Measurements from ENCODE around the gene PELI2. TPM values are rescaled to one million over a fixed set of nuclear protein-coding genes. Genes with fewer than 3 reads are reported as not detected.

The PELI2 gene
- total and polyA plus RNA-seq, 2 donors from 2014 or later = 5.2 to 27.6 TPM

DNA sequence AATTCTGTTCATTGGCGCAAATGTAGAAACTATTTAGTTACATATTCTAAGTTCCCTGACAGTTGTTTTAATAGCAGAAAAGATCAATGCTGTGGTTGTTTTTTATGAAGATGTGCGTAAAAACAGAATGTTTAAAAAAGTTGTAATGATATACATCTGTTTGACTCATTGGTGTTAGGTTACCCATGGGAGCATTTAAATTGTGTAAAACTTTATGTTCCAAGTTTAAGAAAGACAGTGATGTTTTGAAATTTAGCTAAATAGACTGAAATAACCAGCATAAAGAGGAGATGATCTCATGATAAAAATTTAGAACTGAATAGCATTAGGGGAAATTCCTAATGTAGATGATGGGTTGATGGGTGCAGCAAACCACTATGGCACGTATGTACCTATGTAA is 3.6 kb downstream of the PELI2 start:
- Histone ChIP-seq H3K27ac (ENCODE audit: low read depth in 2 of 2, low read length in 2 of 2) (no peak overlapping the region), H3K36me3 (ENCODE audit: control insufficient read depth in 2 of 3, insufficient read depth in 3 of 3, low read length in 3 of 3) (no peaks in the 10 kb centered on the region), H3K9ac (ENCODE audit: low read length in 3 of 3) (no peak overlapping the region), H3K9me3 (ENCODE audit: control insufficient read depth in 2 of 3, insufficient read depth in 1 of 3, low read length in 3 of 3) (no peaks in the 10 kb centered on the region), H3K4me1 (ENCODE audit: control insufficient read depth in 2 of 3, insufficient read depth in 2 of 3, low read depth in 1 of 3, low read length in 3 of 3) (peaks cover 3 to 19% (median 8%) of the 10 kb centered on the region in 3 donors), H3K27me3 (ENCODE audit: control insufficient read depth, insufficient read depth, low read length) (no peaks in the 10 kb centered on the region), H3K4me3 (ENCODE audit: low read length in 3 of 3) (no peak overlapping the region)
- intact Hi-C loops (cut with DNase I) = no loop called here
- TF ChIP-seq, protein P1, sequence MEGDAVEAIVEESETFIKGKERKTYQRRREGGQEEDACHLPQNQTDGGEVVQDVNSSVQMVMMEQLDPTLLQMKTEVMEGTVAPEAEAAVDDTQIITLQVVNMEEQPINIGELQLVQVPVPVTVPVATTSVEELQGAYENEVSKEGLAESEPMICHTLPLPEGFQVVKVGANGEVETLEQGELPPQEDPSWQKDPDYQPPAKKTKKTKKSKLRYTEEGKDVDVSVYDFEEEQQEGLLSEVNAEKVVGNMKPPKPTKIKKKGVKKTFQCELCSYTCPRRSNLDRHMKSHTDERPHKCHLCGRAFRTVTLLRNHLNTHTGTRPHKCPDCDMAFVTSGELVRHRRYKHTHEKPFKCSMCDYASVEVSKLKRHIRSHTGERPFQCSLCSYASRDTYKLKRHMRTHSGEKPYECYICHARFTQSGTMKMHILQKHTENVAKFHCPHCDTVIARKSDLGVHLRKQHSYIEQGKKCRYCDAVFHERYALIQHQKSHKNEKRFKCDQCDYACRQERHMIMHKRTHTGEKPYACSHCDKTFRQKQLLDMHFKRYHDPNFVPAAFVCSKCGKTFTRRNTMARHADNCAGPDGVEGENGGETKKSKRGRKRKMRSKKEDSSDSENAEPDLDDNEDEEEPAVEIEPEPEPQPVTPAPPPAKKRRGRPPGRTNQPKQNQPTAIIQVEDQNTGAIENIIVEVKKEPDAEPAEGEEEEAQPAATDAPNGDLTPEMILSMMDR (IDR thresholded peaks at IDR 0.05; ENCODE audit: borderline replicate concordance, extremely low read depth, insufficient read depth) = no peak
- no peak for FAIRE-seq
- DNase-seq = no peak

DNA sequence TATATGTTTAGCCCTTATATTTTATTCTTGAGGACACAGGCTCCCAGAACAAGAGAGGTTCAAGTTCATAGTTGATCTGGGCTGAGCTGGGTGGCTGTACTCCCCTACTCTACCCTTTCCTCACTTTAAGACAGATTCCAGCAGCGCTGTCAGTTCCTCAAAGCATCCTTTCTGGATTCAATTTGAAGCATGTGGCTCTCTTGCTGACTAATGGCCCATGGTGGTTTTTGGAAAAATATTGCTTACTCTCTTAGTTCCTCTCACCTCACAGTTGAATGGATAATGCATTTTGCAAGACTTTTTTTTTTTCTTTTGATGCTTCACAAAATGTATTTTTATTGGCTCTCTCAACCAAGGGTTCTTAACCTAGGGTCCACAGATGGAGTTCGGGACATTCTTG is 4.1 kb downstream of the PELI2 start:
- TF ChIP-seq, protein P1 (IDR thresholded peaks at IDR 0.05; ENCODE audit: borderline replicate concordance, extremely low read depth, insufficient read depth) = no peak
- Histone ChIP-seq H3K4me3 (ENCODE audit: low read length in 3 of 3) (no peak overlapping the region), H3K4me1 (ENCODE audit: control insufficient read depth in 2 of 3, insufficient read depth in 2 of 3, low read depth in 1 of 3, low read length in 3 of 3) (peaks cover under 1 to 19% (median 11%) of the 10 kb centered on the region in 3 donors), H3K27me3 (ENCODE audit: control insufficient read depth, insufficient read depth, low read length) (no peaks in the 10 kb centered on the region), H3K27ac (ENCODE audit: low read depth in 2 of 2, low read length in 2 of 2) (no peak overlapping the region), H3K36me3 (ENCODE audit: control insufficient read depth in 2 of 3, insufficient read depth in 3 of 3, low read length in 3 of 3) (no peaks in the 10 kb centered on the region), H3K9ac (ENCODE audit: low read length in 3 of 3) (no peak overlapping the region), H3K9me3 (ENCODE audit: control insufficient read depth in 2 of 3, insufficient read depth in 1 of 3, low read length in 3 of 3) (no peaks in the 10 kb centered on the region)
- intact Hi-C loops (cut with DNase I) = no loop called here
- no peak for DNase-seq
- FAIRE-seq = no peak

DNA sequence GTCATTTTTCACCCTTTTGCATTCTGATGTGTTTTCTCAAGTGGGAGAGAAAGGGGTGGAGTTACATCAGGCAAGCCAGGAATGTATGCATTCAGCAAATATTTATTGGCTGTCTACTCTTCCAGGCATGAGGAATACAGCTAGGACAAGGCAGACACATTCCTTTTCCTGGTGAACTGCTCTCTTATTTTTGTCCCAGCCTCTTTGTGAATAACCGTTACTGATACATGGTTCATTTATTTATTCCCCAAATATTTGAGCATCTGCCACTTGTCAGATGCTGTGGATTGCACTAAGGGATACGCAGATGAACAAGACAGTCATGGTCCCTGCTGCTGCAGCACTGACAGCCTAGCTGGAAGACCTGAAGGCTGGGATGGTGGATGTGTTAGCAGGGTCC is 6.1 kb downstream of the PELI2 start:
- no peak for FAIRE-seq
- no peaks in the 10 kb centered on the region for H3K27me3 ChIP-seq (ENCODE audit: control insufficient read depth, insufficient read depth, low read length)
- no peak for DNase-seq
- intact Hi-C loops (cut with DNase I) = no loop called here
- no peaks in the 10 kb centered on the region for H3K36me3 ChIP-seq (ENCODE audit: control insufficient read depth in 2 of 3, insufficient read depth in 3 of 3, low read length in 3 of 3)
- TF ChIP-seq, protein P1 (IDR thresholded peaks at IDR 0.05; ENCODE audit: borderline replicate concordance, extremely low read depth, insufficient read depth) = no peak
- H3K27ac ChIP-seq (ENCODE audit: low read depth in 2 of 2, low read length in 2 of 2) = no peak overlapping the region
- peaks cover 0 to 22% (median 17%) of the 10 kb centered on the region in 3 donors for H3K4me1 ChIP-seq (ENCODE audit: control insufficient read depth in 2 of 3, insufficient read depth in 2 of 3, low read depth in 1 of 3, low read length in 3 of 3)
- no peaks in the 10 kb centered on the region for H3K9me3 ChIP-seq (ENCODE audit: control insufficient read depth in 2 of 3, insufficient read depth in 1 of 3, low read length in 3 of 3)
- H3K9ac ChIP-seq (ENCODE audit: low read length in 3 of 3) = no peak overlapping the region
- no peak overlapping the region for H3K4me3 ChIP-seq (ENCODE audit: low read length in 3 of 3)

Data from kidney (tissue), 14 donors.